HG03095 (cell line): ENCODE results near the gene ABAT.
A peak's percentile ranks its signal among the peaks of the same experiment; 100 is the strongest.
"Not testable (repeated sequence)": the region's sequence is repeated elsewhere in the genome, so short reads cannot be mapped to it uniquely, and the experiment has no call there.

Experiments used
- ATAC-seq: cut with Tn5 transposase; IDR thresholded peaks from one replicate; pipeline ENCODE4 v1.9.1; 2021; ENCODE audit warnings: moderate library complexity; ENCODE audit not compliant: unreplicated experiment

ABAT gene

GRCh38 chr16:8774208-8774607 lies 99.8 kb downstream of the ABAT start:
- ATAC-seq = no peak

GRCh38 chr16:8775359-8775758 lies 100.9 kb downstream of the ABAT start:
- ATAC-seq = no peak

- no peak for ATAC-seq
These were observed 101.7 kb downstream of the ABAT start for GRCh38 chr16:8776129-8776584.

GRCh38 chr16:8777217-8777616 lies 102.8 kb downstream of the ABAT start:
- no peak for ATAC-seq

- no peak for ATAC-seq
These were observed 107.4 kb downstream of the ABAT start for GRCh38 chr16:8781797-8782196.

- no peak for ATAC-seq
These were observed 108.3 kb downstream of the ABAT start for GRCh38 chr16:8782673-8783072.

GRCh38 chr16:8785408-8785807 lies 111.0 kb downstream of the ABAT start:
- no peak for ATAC-seq

GRCh38 chr16:8786316-8786715 lies 111.9 kb downstream of the ABAT start:
- not testable (repeated sequence) for ATAC-seq

GRCh38 chr16:8788578-8789172 lies 114.3 kb downstream of the ABAT start:
- no peak for ATAC-seq

- ATAC-seq = no peak
These were observed 120.7 kb downstream of the ABAT start for GRCh38 chr16:8795091-8795490.

GRCh38 chr16:8795818-8796217 lies 121.4 kb downstream of the ABAT start:
- no peak for ATAC-seq

GRCh38 chr16:8796469-8797363 lies 122.3 kb downstream of the ABAT start:
- ATAC-seq = no peak

GRCh38 chr16:8797364-8798173 lies 123.2 kb downstream of the ABAT start, which contains the start of the genes PMM2 and TMEM186:
Gene PMM2 (plus strand): TSS chr16:8797839. CDS start chr16:8797883, 44 bp downstream.
Gene TMEM186 (minus strand): TSS chr16:8797639. CDS start chr16:8797614, 25 bp downstream.
- peak; percentile 94 for ATAC-seq

- no peak for ATAC-seq
These were observed 123.7 kb downstream of the ABAT start for GRCh38 chr16:8798174-8798527.

GRCh38 chr16:8798535-8799157 lies 124.2 kb downstream of the ABAT start:
- ATAC-seq = no peak

GRCh38 chr16:8801701-8802100 lies 127.3 kb downstream of the ABAT start:
- ATAC-seq = no peak

GRCh38 chr16:8803733-8804132 lies 129.3 kb downstream of the ABAT start:
- ATAC-seq = not testable (repeated sequence)

GRCh38 chr16:8804313-8804712 lies 129.9 kb downstream of the ABAT start:
- no peak for ATAC-seq

- ATAC-seq = no peak
These were observed 132.0 kb downstream of the ABAT start for GRCh38 chr16:8806272-8806983.

- no peak for ATAC-seq
These were observed 132.8 kb downstream of the ABAT start for GRCh38 chr16:8807189-8807588.
